Gastroesophageal sphincter (tissue), 3 donors: ENCODE data around the gene PRKN.

Experiments used
- CTCF ChIP-seq, 4 experiments: fragments of 200-600 bp in 2 of 4; fragments of 450-650 bp in 2 of 4; sonication (generic) in 1 of 4; IDR thresholded peaks; one replicate each; pipeline ENCODE4 v1.5.1; 2017 to 2019; ENCODE audit warnings: antibody characterized with exemption in 4 of 4, mild to moderate bottlenecking in 2 of 4, moderate library complexity in 2 of 4
- EP300 ChIP-seq: sonication (generic); formaldehyde crosslinking; IDR thresholded peaks from one replicate; pipeline ENCODE4 v1.6.1; 2017; ENCODE audit warnings: antibody characterized with exemption, mild to moderate bottlenecking
- POLR2A ChIP-seq, 2 donors: fragments of 450-650 bp; IDR thresholded peaks; one replicate each; pipeline ENCODE4 v1.6.1; 2017; ENCODE audit warnings: antibody characterized with exemption in 2 of 2, mild to moderate bottlenecking in 2 of 2, moderate library complexity in 1 of 2

- TF ChIP-seq CTCF (IDR thresholded peaks at IDR 0.05): no peak
- no peak for TF ChIP-seq EP300
- no peak for TF ChIP-seq POLR2A (IDR thresholded peaks at IDR 0.05)
Measured at GRCh38 chr6:161584051-161584450, 1143.5 kb downstream of the PRKN start.
